Fibroblast of pulmonary artery (primary cell): ENCODE data around the gene DDX24.

Experiments
- DNase-seq: peaks from one replicate; pipeline ENCODE4 v3.0.0-alpha.2; 2010; ENCODE audit warnings: low read depth
- H3K4me3 ChIP-seq: replicated peaks from 2 replicates; pipeline ENCODE4 v1.5.1; 2011; ENCODE audit warnings: low read depth, mild to moderate bottlenecking, control low read depth, low read length, moderate library complexity
- TF ChIP-seq, protein P1 (sequence below): IDR thresholded peaks from 2 replicates; pipeline ENCODE4 v1.5.1; 2011; ENCODE audit warnings: mild to moderate bottlenecking, control low read depth, low read length, inconsistent platforms; ENCODE audit errors: missing control alignments

The DDX24 gene

GRCh38 chr14:94024549-94024948 lies 56.5 kb downstream of the DDX24 start:
- DNase-seq, result no peak
- TF ChIP-seq, protein P1, sequence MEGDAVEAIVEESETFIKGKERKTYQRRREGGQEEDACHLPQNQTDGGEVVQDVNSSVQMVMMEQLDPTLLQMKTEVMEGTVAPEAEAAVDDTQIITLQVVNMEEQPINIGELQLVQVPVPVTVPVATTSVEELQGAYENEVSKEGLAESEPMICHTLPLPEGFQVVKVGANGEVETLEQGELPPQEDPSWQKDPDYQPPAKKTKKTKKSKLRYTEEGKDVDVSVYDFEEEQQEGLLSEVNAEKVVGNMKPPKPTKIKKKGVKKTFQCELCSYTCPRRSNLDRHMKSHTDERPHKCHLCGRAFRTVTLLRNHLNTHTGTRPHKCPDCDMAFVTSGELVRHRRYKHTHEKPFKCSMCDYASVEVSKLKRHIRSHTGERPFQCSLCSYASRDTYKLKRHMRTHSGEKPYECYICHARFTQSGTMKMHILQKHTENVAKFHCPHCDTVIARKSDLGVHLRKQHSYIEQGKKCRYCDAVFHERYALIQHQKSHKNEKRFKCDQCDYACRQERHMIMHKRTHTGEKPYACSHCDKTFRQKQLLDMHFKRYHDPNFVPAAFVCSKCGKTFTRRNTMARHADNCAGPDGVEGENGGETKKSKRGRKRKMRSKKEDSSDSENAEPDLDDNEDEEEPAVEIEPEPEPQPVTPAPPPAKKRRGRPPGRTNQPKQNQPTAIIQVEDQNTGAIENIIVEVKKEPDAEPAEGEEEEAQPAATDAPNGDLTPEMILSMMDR, result no peak
- no peak overlapping the region for H3K4me3 ChIP-seq

- DNase-seq, result no peak
- TF ChIP-seq, protein P1, result no peak
- H3K4me3 ChIP-seq, result no peak overlapping the region
These were observed 58.2 kb downstream of the DDX24 start for GRCh38 chr14:94022532-94023411.

GRCh38 chr14:94021416-94022157 lies 59.4 kb downstream of the DDX24 start:
- no peak for DNase-seq
- H3K4me3 ChIP-seq, result no peak overlapping the region
- TF ChIP-seq, protein P1, result no peak

DNA sequence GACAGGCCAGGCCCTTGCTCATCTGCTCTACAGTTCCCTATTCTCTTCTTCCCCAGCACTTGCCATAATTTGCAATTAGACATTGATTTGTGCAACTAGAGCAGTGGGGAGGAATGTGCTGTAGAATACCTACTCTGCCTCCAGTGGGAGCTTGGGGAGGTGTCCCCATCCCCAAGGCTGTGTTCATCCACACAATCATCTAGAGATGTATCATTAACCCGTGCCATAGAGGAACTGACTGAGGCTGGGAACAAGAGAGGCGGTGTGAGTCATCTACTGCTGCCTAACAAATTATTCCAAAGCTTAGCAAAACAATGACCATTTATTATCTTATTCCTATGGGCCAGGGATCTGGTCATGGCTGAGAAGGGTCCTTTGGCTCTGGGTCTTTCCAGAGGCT lies 60.0 kb downstream of the DDX24 start:
- H3K4me3 ChIP-seq, result no peak overlapping the region
- DNase-seq, result no peak
- TF ChIP-seq, protein P1, result no peak

DNA sequence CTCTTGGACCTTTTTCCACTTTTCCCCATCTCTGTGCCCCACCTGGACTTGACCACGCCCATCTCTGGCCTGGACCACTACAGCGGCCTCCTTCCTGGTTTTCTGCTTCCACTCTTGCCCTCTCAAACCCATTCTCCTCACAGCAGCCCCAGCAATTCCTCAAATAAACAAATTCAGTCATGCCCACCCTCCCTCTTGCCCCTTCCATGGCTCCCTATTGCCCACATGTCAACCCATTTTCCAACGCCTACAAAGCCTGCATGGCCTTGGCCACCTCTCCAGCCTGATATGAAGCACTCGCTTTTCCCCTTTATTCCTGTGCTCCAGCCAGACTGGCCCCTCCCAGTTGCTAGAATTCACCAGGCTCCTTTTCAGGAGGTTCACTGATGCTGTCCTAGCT lies 60.7 kb downstream of the DDX24 start:
- TF ChIP-seq, protein P1, result no peak
- H3K4me3 ChIP-seq, result no peak overlapping the region
- no peak for DNase-seq

DNA sequence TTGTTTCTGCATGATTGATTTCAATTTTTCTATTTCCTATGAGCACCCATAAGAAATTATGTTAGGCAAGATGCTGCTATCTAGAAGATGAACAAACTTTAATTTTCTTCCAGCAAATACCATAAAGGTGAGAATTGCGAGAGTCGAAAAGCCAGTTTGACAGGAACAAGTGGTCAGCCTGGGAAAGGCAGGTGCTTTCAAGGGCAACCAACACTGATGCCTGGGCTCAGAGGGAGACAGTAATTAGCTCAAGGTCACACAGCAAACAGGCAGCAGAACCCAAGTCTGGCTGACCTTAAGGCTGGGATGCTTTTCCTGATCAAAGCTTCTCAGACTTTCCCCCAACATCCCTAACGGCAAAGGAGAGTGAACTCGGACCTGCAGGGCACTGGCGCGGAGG lies 61.7 kb downstream of the DDX24 start:
- no peak for DNase-seq
- no peak overlapping the region for H3K4me3 ChIP-seq
- TF ChIP-seq, protein P1, result no peak
